T47D (cell line): ENCODE data around the gene NEURL1B.

Experiments used
- DNase-seq, 2 experiments: peaks; one replicate each; pipeline versions ENCODE4 v3.0.0 to v3.0.0-alpha.2; 2011 to 2012; ENCODE audit warnings: low read depth in 1 of 2, low spot score in 1 of 2
- JUND ChIP-seq: IDR thresholded peaks from 2 replicates; pipeline ENCODE4 v1.6.1; 2012; ENCODE audit warnings: low read depth
- in situ Hi-C: cut with HindIII; loops from 2 replicates; pipeline ENCODE4 v1.10.0; 2016; ENCODE audit warnings: low sequenced_read_pairs, low pct_unique_long_range_greater_than_20kb

The NEURL1B gene

DNA sequence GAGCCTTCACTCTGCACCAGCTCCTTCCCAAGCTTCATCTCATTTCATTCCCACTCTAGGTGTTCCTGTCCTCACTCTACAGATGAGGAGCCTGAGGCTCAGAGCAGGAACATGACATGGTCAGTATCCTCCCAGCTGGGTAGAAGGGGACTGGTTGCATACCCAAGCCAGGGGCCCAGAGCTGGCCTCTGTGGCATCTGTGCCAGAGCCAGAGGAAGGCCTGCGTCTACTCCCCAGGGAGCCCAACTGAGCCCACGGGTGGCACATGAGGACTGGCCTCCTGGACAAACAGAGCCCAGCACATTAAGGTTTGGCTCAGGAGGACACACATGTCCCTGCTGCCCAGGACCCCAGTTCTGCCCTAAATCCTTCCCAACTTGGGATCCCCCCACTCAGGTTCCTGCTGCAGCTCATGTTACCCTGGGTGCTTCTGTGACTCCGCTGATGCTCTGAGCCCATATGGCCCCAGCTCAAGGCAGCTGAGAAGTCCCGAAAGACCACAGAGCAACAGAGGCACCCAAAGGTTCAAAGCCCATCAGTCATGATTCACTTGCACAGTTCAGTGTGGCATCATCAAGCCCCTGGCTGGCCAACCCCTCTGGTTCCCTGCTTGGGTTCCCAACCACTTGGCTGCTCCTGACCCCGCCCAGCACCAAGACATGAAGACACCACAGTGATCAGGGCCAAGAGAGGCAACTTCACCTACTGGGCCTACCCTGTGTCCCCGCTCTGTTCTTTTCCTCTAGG is 8.5 kb upstream of the NEURL1B start:
- in situ Hi-C loops = no loop called here
- TF ChIP-seq JUND = no peak
- DNase-seq = no peak

- in situ Hi-C loops = no loop called here
- TF ChIP-seq JUND = no peak
- no peak for DNase-seq
Measured at GRCh38 chr5:172633403-172633970, 7.6 kb upstream of the NEURL1B start.

DNA sequence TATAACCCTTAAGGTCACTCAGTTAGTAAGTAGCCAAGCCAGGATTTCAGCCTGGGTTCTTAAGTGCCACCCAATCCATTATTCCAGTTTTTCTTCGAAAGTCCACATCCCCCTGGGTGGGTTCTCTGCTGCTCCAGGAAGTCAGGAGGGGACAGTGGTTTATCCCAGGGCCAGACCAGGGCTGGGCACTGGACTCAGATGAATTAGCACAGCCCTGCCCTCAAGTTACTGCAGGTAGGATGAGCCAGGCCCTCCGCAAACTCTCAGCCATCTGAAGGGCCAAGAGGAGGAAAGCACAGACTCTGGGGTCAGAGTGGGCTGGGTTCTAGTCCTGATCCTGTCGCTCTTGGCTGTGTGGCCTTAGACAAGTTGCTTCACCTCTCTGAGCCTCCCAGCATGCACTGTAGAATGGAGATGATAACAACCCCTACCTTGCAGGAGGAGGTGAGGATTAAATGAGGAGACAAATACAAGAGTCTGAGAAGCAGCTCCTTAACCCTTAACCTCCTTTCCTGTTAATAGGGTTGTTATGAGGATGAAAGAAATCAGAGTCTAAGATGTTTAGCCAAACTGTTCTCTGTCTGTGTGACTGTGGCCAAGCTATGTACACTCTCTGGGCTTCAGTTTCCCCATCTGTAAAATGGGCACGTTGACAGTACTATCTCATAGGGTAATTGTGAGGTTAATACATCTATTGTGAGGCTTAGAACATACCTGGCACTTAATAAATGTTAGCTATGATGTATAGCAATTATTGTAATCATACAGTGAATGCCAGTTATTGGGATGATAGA is 6.8 kb upstream of the NEURL1B start:
- DNase-seq = no peak
- in situ Hi-C loops = no loop called here
- TF ChIP-seq JUND = no peak

GRCh38 chr5:172635038-172635437 is 6.0 kb upstream of the NEURL1B start:
- TF ChIP-seq JUND = no peak
- in situ Hi-C loops = no loop called here
- no peak for DNase-seq

GRCh38 chr5:172636279-172637050 is 4.6 kb upstream of the NEURL1B start:
- DNase-seq = no peak
- in situ Hi-C loops = no loop called here

DNA sequence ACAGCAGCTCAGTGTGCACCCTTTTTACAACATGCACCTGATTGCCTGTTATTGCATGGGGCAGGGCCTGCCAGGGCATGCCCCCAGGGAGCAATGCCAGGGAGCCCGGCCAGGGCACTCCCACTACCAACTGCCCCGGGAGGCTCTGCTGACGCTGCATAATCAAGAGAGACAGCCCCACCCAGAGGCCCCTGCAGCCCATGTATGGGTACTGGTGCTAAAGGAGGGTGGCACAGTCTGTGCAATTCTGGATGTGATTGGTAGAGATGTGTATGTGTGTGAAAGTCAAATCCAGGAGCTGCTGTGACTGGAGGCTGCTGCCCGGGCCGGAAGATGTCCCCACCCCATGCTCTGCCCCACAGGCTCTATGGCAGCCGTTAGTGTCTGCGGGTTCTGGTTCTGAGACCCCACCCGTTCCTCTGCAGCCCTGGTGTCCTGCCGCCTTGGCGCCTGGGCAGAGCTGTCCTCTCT is 3.9 kb upstream of the NEURL1B start:
- DNase-seq = peak; percentile 81 to 95
- TF ChIP-seq JUND = no peak
- in situ Hi-C loops = no loop called here

More at GRCh38 chr5:172636279-172637050, 4.6 kb upstream of the NEURL1B start:
- TF ChIP-seq JUND = no peak

DNA sequence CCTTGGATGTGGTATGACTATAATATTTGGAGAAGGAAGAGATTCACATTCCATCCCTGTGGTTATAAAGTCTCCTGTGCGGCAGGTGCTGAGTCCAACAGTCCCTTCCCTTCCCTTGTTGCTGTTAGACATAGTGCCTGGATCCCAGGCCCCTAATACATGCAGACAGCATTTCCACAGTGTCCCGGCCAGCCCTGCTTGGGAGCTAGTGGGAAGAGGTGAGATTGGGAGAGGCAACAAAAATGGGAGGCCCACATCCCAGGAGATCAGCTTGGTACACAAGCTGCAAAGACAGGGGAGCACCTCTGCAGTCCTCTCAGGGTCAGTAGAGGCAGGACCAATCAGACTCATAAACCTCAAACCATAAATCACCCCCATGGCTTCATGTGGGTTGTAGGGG is 3.3 kb upstream of the NEURL1B start:
- no peak for TF ChIP-seq JUND
- DNase-seq = no peak
- in situ Hi-C loops = no loop called here

GRCh38 chr5:172638209-172638768 is 2.8 kb upstream of the NEURL1B start:
- in situ Hi-C loops = no loop called here
- no peak for DNase-seq
- TF ChIP-seq JUND = no peak

- TF ChIP-seq JUND = no peak
- no peak for DNase-seq
- in situ Hi-C loops = no loop called here
Measured at GRCh38 chr5:172640139-172640538, 924 bp upstream of the NEURL1B start.

DNA sequence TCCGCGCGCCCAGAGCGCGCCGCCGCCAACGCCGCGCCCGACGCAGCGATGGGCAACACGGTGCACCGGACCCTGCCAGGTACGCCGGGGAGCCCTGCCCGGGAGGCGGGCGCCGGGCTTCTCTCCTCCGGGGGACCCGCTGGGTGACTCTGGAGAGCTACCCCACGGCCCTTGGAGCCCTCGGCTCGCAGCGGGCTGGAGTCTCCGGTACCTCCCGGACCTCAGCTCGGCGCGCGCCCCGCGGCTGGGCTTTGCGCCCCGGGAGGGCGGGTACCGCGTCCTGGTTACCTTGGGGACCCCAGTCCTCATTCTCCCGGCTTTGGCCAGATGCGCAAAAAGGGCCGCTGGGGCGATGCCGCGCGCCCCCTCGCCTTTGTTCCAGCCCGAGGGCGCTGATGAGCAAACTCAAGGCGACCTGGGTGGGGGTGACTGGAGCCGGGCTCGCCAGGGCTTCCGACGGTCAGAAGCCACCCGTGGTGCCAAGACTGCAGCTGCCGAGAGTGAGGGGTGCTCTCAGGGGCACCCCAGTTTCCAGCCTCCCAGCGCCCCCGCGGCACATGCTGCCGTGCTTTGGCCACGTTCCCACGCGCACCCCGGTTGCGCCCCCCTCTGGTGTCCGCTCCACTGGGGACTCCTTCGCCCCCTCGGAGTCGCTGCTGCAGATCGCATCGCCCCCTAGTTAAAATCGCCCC is 442 bp downstream of the NEURL1B start:
- peak in 1 of 2 experiments; percentile 68 for DNase-seq
- no peak for TF ChIP-seq JUND
- in situ Hi-C loops = no loop called here

- no peak for TF ChIP-seq JUND
- DNase-seq = no peak
- in situ Hi-C loops = no loop called here
Measured at GRCh38 chr5:172642051-172642409, 967 bp downstream of the NEURL1B start.
